IPS-NIHi7 (cell line): Measurements from ENCODE around the gene FZD8.

Source experiments
- DNase-seq: peaks from one replicate; pipeline ENCODE4 v3.0.0; 2012; ENCODE audit warnings: mixed read lengths; ENCODE audit errors: extremely low spot score

The FZD8 gene

GRCh38 chr10:35641676-35642034 lies 441 bp downstream of the FZD8 start:
- DNase-seq: no peak

- no peak for DNase-seq
Observed at GRCh38 chr10:35640951-35641675, 983 bp downstream of the FZD8 start.

GRCh38 chr10:35640474-35640873 lies 1.6 kb downstream of the FZD8 start:
- DNase-seq: peak; percentile 49

- no peak for DNase-seq
Observed at GRCh38 chr10:35639728-35640401, 2.2 kb downstream of the FZD8 start.

- DNase-seq: peak; percentile 53
Observed at GRCh38 chr10:35639021-35639727, 2.9 kb downstream of the FZD8 start.

- no peak for DNase-seq
Observed at GRCh38 chr10:35638101-35638500, 4.0 kb downstream of the FZD8 start.

GRCh38 chr10:35637462-35637861 lies 4.6 kb downstream of the FZD8 start:
- no peak for DNase-seq

GRCh38 chr10:35636956-35637355 lies 5.1 kb downstream of the FZD8 start:
- no peak for DNase-seq

- peak; percentile 46 for DNase-seq
Observed at GRCh38 chr10:35635576-35635975, 6.5 kb downstream of the FZD8 start.

GRCh38 chr10:35633006-35633980 lies 8.8 kb downstream of the FZD8 start:
- DNase-seq: no peak

GRCh38 chr10:35632027-35632426 lies 10.1 kb downstream of the FZD8 start:
- DNase-seq: no peak

- no peak for DNase-seq
Observed at GRCh38 chr10:35631404-35631803, 10.7 kb downstream of the FZD8 start.

- no peak for DNase-seq
Observed at GRCh38 chr10:35626971-35627507, 15.1 kb downstream of the FZD8 start.

- no peak for DNase-seq
Observed at GRCh38 chr10:35614312-35614711, 27.8 kb downstream of the FZD8 start.

GRCh38 chr10:35613597-35614226 lies 28.4 kb downstream of the FZD8 start:
- DNase-seq: no peak

GRCh38 chr10:35613107-35613440 lies 29.0 kb downstream of the FZD8 start:
- no peak for DNase-seq

GRCh38 chr10:35612385-35613106 lies 29.6 kb downstream of the FZD8 start:
- DNase-seq: no peak

- DNase-seq: peak; percentile 39
Observed at GRCh38 chr10:35611750-35612149, 30.3 kb downstream of the FZD8 start.

GRCh38 chr10:35608328-35608672 lies 33.8 kb downstream of the FZD8 start:
- no peak for DNase-seq
